Measurements from ENCODE around the gene ENPP1. TPM values are rescaled to one million over a fixed set of nuclear protein-coding genes. Genes with fewer than 3 reads are reported as not detected.

The ENPP1 gene
- polyA plus RNA-seq, 3 donors = not detected

DNA sequence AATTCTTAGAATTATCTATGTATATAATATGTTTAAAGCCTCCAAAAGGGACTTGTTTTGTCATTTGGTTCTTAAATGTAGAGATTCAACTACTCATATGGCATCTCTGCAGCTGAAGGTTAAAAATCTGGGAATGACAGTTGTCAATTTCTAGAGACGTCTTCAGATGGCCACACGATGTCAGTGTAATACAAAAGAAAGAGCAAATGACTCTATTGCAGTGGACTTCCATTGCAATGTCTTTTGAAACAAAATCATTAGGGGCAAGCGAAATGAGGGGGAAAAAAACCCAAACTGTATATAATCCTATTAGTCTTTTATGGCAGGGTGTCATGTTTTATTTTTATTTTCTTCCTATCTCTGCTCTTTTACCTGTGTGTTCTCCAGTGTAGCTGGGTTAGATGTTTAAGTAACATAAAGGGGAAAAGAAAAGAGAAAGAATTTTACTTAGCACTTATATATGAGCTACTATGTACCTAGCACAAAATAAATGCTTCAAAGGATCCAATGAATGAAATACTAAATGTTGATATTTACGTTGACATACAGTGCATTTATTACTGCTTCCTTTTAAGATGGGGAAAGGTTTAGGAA is 117.2 kb downstream of the ENPP1 start:
- H3K9me3 Mint-ChIP-seq = peaks cover 4 to 30% (median 17%) of the 10 kb centered on the region in 7 donors
- TF ChIP-seq, protein P1, sequence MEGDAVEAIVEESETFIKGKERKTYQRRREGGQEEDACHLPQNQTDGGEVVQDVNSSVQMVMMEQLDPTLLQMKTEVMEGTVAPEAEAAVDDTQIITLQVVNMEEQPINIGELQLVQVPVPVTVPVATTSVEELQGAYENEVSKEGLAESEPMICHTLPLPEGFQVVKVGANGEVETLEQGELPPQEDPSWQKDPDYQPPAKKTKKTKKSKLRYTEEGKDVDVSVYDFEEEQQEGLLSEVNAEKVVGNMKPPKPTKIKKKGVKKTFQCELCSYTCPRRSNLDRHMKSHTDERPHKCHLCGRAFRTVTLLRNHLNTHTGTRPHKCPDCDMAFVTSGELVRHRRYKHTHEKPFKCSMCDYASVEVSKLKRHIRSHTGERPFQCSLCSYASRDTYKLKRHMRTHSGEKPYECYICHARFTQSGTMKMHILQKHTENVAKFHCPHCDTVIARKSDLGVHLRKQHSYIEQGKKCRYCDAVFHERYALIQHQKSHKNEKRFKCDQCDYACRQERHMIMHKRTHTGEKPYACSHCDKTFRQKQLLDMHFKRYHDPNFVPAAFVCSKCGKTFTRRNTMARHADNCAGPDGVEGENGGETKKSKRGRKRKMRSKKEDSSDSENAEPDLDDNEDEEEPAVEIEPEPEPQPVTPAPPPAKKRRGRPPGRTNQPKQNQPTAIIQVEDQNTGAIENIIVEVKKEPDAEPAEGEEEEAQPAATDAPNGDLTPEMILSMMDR (IDR thresholded peaks at IDR 0.05) = no peak
- no peak overlapping the region for H3K4me2 ChIP-seq (replicated peaks; ENCODE audit: extremely low read depth, low read length, poor library complexity, severe bottlenecking)
- H3K4me3 ChIP-seq (replicated peaks in 1 of 3; ENCODE audit: low read depth in 2 of 3, low read length in 3 of 3) = no peak overlapping the region
- H3K4me1 ChIP-seq (ENCODE audit: control insufficient read depth in 1 of 2, insufficient read depth in 2 of 2, low read length in 2 of 2) = no peaks in the 10 kb centered on the region
- peaks cover 0 to 2% of the 10 kb centered on the region in 2 donors for H3K27me3 ChIP-seq (ENCODE audit: control insufficient read depth in 2 of 2, insufficient read depth in 2 of 2, low read length in 2 of 2)
- H3K9me3 ChIP-seq (replicated peaks in 1 of 2; ENCODE audit: control insufficient read depth in 1 of 2, insufficient read depth in 1 of 2, low read length in 2 of 2) = peaks cover 8 to 20% of the 10 kb centered on the region in 2 donors
- 10% methylated on average over 2 of the region's 4 CpGs for WGBS (ENCODE audit: insufficient coverage)
- no peaks in the 10 kb centered on the region for H3K36me3 ChIP-seq (replicated peaks in 1 of 2; ENCODE audit: control insufficient read depth in 1 of 2, insufficient read depth in 2 of 2, low read length in 2 of 2)
- no peak overlapping the region for H3K9ac ChIP-seq (ENCODE audit: insufficient read depth, low read length, poor library complexity, severe bottlenecking)
- H3K4me1 Mint-ChIP-seq = no peaks in the 10 kb centered on the region
- H2AFZ ChIP-seq (ENCODE audit: insufficient read depth, low read depth, low read length, poor library complexity, severe bottlenecking) = no peak overlapping the region
- H3K4me3 Mint-ChIP-seq = no peak overlapping the region
- no peaks in the 10 kb centered on the region for H4K20me1 ChIP-seq (ENCODE audit: insufficient read depth, low read length)
- no peak overlapping the region for H3K27ac Mint-ChIP-seq
- no peaks in the 10 kb centered on the region for H3K79me2 ChIP-seq (ENCODE audit: insufficient read depth, low read length)
- no peaks in the 10 kb centered on the region for H3K36me3 Mint-ChIP-seq
- no peak overlapping the region for H3K27ac ChIP-seq (ENCODE audit: low read depth in 1 of 2, low read length in 2 of 2)
- peaks cover 5 to 9% (median 7%) of the 10 kb centered on the region in 3 donors for H3K27me3 Mint-ChIP-seq (ENCODE audit: low read depth in 3 of 3)
- DNase-seq = no peak
- intact Hi-C loops (cut with micrococcal nuclease) = no loop called here

DNA sequence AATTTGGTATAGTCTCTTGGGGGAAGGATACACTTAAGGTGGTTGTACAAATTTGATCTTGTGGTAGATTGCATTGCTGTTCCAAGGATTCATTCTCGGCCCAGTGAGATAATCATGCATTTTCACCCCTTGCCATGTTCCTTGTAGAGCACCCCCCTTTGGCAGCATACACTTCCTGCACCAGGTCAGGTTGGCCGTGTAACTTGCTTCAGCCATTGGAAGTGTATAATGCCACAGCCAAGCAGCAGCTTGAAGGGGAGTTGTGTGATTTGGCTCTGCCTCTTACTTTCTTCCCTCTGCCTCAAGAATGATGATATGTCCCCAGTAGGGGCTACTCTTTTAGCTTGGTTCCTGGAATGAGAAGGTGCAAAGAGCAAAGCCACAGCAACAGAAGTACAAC is 121.4 kb downstream of the ENPP1 start:
- H3K4me3 ChIP-seq (replicated peaks in 1 of 3; ENCODE audit: low read depth in 2 of 3, low read length in 3 of 3) = no peak overlapping the region
- H3K36me3 ChIP-seq (replicated peaks in 1 of 2; ENCODE audit: control insufficient read depth in 1 of 2, insufficient read depth in 2 of 2, low read length in 2 of 2) = no peaks in the 10 kb centered on the region
- no peaks in the 10 kb centered on the region for H3K79me2 ChIP-seq (ENCODE audit: insufficient read depth, low read length)
- WGBS (ENCODE audit: insufficient coverage) = no CpG with 5 or more reads among the region's 2 CpGs
- Mint-ChIP-seq H3K4me1 (no peaks in the 10 kb centered on the region), H3K27ac (no peak overlapping the region), H3K9me3 (no peaks in the 10 kb centered on the region), H3K36me3 (no peaks in the 10 kb centered on the region), H3K4me3 (no peak overlapping the region), H3K27me3 (ENCODE audit: low read depth in 3 of 3) (peaks cover 5 to 15% (median 11%) of the 10 kb centered on the region in 3 donors)
- H3K9me3 ChIP-seq (replicated peaks in 1 of 2; ENCODE audit: control insufficient read depth in 1 of 2, insufficient read depth in 1 of 2, low read length in 2 of 2) = no peaks in the 10 kb centered on the region
- no peak overlapping the region for H3K27ac ChIP-seq (ENCODE audit: low read depth in 1 of 2, low read length in 2 of 2)
- H4K20me1 ChIP-seq (ENCODE audit: insufficient read depth, low read length) = no peaks in the 10 kb centered on the region
- TF ChIP-seq, protein P1 (IDR thresholded peaks at IDR 0.05) = no peak
- H2AFZ ChIP-seq (ENCODE audit: insufficient read depth, low read depth, low read length, poor library complexity, severe bottlenecking) = no peak overlapping the region
- H3K4me2 ChIP-seq (replicated peaks; ENCODE audit: extremely low read depth, low read length, poor library complexity, severe bottlenecking) = no peak overlapping the region
- DNase-seq = no peak
- H3K9ac ChIP-seq (ENCODE audit: insufficient read depth, low read length, poor library complexity, severe bottlenecking) = no peak overlapping the region
- peaks cover 2 to 4% of the 10 kb centered on the region in 2 donors for H3K27me3 ChIP-seq (ENCODE audit: control insufficient read depth in 2 of 2, insufficient read depth in 2 of 2, low read length in 2 of 2)
- H3K4me1 ChIP-seq (ENCODE audit: control insufficient read depth in 1 of 2, insufficient read depth in 2 of 2, low read length in 2 of 2) = no peaks in the 10 kb centered on the region
- intact Hi-C loops (cut with micrococcal nuclease) = no loop called here
